ENCODE measurements around the gene MAPKAPK3.

- TF ChIP-seq CTCF (conservative IDR thresholded peaks at IDR 0.05; ENCODE audit: low read depth, low read length) (no peak), MAFK (IDR thresholded peaks at IDR 0.05; ENCODE audit: low read depth, low read length) (no peak), RAD21 (IDR thresholded peaks at IDR 0.05; ENCODE audit: low read length) (no peak), USF2 (IDR thresholded peaks at IDR 0.05; ENCODE audit: low read depth, low read length) (no peak), BHLHE40 (IDR thresholded peaks at IDR 0.05; ENCODE audit: low read depth, low read length) (no peak), CHD1 (IDR thresholded peaks at IDR 0.05; ENCODE audit: low read depth, low read length) (no peak), SMC3 (IDR thresholded peaks at IDR 0.05; ENCODE audit: low read depth, low read length) (no peak), MXI1 (IDR thresholded peaks at IDR 0.05; ENCODE audit: borderline replicate concordance, low read depth, low read length) (no peak), RFX5 (IDR thresholded peaks at IDR 0.05; ENCODE audit: low read depth, low read length) (no peak)
Observed at GRCh38 chr3:50653937-50654595, 37.1 kb downstream of the MAPKAPK3 start.

All from IMR-90 (cell line).